Umbilical cord (tissue), 2 donors: Measurements from ENCODE around the gene FOXF2. TPM values are rescaled to one million over a fixed set of nuclear protein-coding genes. Genes with fewer than 3 reads are reported as not detected.

Experiments used
- DNase-seq: peaks from one replicate; pipeline ENCODE4 v3.0.0-alpha.2; 2015; ENCODE audit warnings: low spot score
- total RNA-seq: library from RNA; depleted of rRNA; stranded (reverse); fragments of >200 nt; gene quantifications from one replicate; pipeline ENCODE4 v1.2.3, GENCODE V29; 2014; ENCODE audit warnings: low replicate concordance; ENCODE audit not compliant: insufficient read depth

FOXF2 gene
- total RNA-seq, 1 donor from 2014 or later, result 0.96 TPM

DNA sequence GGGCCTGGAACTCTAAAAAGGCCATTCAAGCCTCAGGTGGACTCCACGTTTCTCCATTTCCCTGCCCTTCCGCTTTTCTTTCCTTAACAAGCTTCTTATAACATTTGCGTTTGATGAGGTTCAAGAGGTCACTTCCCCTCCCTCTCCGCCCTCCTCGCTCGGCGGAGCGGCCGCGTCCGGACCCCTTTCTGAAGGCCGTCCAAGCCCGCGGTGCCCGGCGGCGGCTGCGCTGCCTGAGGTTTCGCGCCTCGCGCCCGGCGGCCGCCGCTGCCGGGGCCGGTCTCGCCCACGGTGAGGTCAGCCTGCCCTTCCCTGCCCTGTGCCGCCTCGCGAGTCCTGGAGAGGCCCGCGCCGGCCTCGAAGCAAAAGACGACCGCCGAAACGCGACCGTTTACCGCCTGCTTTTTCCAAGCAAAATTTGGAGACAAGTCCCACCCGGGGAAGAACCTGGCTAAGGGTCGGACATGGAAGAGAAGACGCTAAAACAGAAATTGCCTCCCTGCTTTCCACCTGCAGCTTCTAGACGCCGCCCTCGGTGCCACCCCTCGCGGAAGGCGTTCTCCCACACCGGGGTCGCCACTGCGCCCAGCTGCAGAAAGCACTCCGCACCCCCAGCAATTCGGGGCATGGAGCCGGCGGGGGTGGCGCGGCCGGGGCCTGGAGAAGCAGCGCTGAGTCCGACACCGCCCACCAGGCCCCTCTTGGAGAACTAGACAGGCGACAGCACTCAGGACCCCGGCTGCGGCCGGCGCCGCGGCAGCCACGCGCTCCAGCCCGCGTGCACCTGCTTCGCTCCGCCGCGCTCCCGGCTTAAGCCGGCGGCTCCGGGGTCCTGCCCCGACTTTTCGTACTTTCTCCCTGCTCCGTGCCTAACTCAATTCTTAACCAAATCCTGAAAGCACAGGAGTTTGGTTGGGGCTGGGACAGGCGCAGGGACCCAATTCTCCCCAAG, 11.0 kb upstream of the FOXF2 start:
- no peak for DNase-seq

DNA sequence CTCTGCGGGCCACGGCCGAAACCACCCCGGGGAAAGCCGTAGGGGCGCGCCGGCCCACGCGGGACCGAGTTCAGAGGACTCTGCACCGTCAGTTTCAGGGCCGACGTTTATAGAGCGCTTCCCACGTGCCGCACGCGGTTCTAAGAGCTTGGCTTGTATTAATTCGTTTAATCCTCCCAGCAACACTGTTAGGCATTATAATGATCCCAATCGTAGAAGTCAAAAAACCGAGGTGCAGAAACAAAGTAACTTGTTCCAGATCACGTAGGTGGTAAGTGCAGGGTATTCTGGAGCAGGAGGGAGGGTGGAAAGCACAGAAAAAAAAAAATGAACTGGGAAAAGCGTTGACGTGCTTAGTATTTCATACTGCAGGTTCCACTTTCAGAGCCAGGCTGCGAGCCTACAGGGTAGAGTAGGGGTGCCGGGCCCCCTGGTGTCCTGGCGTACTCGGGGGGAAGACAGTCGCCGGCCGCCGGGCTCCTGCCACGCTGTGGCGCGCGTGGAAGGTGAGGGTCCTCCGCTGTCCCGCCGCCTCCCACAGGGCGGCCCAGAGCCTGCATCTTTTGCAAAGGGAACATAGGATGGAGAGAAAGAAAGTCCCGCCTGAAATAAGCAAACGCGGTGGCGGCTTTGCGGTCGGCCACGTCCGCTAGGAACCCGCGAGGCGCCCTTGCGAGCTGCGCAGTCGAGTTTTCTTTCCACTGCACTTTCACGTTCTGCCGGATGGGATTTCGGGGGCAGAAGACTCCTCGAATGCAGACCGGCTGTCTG, 10.2 kb upstream of the FOXF2 start:
- no peak for DNase-seq

DNA sequence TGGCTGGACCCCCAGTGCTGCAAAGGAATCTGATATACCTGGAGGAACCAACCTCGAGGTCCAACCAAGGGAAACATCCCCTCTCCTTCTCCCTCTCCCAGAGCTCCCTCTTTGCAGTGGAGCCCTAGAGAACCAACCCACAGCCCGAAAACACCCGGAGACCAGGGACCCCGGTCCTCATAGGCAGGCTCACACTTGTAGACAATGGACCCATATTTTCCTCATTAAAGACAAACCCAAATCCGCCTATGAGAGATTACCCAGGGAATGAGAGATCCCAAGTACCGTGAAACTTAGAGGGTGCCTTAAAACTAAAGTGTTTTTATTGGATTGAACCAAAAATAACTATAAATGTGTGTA, 9.6 kb upstream of the FOXF2 start:
- DNase-seq, result no peak

DNA sequence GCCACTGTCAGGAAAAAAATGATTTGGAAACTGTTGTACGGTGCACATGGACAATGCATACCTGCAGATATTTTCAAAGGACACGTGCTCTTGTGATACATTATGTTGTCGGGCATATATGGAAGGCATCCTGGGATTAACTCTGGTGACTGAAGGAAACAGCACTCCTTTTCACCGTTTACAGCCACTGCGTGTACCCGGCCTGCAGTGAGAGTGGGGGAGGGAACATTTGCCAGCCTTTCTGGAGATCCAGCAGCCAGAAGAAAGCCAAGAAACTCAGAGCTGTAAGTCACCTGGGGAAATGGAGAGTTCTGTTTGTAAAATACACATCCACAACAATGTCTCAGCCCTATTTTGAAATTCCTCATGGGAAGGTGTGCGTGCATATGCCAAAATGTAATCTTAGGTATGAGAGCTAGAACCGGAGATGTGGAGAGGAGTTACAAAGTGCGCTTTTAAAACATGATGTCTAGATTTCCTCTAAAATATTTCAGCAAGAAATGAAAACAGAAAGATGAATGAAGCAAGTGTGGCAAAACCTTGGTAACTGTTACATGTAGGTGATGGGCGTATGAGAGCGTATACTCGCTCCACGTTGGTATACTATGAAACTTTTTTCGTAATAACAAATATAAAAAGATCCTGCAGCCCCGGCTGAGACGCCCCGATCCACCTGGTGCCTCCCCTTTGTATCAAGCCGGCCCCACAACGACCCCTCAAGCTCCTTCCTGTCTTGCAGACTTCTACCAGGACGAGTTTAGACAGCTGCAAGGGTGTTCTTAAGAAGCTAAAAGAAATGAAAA, 8.6 kb upstream of the FOXF2 start:
- no peak for DNase-seq

DNA sequence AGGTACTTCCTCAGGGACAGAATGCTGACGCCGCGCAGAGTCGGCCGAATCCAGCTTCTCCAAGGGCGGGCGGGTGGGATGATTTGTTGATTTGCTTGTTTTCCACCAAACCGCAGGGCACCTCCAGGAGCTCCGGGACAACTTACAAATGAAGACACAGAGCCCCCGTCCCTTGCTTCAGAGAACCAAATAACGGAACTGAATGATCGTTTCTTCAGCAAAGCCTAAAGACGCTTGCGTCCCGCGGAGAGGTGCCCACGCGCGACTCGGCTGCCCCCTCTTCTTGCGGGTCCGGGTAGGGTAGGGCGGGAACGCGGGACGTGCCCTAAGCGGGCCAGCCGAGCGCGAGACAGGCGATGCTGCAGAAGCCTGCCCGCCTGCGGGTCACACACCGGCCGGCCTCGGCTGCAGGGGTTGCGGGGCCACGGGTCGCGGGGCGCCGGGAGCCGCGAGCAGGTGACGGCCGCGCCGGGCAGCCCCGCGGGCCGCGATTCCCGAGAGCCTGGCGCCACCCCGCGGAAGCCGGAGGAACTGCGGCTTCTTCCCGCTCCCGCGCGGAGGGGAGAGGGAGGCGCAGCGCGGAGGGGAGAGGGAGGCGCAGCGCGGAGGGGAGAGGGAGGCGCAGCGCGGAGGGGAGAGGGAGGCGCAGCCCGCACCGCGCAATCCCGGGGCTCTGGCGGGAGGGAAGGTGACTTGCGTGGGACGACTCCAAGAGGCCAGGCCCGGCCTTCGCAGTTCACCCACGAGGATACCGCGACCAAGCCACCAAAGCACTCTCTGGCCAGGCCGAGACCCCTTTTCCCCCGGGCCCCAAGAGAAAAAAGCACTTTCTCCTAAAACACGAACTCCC, 7.7 kb upstream of the FOXF2 start:
- DNase-seq, result no peak

DNA sequence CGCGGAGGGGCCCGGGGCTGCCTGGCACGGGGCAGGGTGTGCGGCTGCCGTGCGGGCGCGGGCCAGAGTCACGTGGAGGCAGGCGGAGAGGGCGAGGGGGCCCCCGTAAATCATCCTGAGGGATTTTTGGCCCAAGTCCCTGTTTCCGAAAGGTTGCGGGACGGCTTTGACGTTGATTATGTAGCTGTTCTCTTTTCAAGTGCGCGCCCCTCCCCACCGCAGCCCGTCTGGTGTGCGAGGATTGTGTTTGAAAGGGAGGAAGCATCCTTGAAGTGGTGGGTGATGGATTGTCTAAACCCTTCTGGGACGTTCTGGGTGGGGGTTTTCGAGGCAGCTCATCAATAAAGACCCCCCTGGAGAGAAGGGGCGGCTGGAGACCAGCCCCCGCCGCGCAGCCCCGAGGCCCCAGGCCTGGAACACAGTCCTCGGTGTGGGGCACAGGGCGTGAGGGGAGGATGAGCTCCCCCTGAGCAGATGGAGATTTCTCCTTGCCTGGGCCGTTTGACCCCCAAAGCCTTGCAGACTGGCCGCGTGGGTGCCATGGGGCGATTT, 7.0 kb upstream of the FOXF2 start:
- DNase-seq, result no peak

DNA sequence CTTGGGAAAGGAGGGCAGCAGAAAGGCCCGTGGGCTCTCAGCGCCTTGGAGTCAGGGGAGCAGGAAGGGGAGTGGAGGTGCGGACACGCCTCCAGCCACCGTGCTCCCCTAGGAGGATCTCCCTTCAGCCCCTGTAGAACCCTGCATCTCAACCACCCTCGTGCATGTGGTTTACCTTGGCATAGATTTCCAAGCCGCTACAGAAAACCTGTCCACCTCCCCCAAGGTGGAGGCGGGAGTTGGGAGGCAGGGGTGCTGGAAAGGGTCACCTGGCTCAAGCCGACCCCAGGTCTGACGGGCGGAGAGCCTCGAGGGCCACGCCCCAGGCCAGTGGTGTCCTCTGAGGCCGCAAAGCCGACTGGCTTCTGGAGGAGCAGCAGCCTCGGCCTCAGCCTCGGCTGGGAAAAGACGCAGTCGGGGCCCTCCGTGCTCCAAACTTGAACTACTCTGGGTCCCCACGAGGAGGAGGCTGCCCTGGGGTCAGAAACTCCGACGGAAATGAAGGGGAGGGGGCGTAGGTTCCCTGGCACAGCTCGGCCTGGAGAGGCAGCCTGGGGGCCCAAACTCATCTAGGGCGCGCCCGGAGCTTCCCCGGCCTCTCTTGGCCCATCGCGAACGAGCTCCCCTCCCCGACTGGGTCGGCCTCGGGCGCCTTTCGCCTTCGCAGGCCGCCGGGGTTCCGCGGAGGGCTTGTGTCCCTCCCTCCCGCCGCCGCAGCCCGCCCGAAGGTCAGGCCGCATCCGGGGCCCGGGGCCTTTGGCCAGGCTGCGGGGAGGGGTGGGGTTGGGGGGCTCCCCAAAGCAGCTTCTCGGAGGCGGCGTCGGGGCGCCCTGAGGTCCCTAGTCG, 6.3 kb upstream of the FOXF2 start:
- no peak for DNase-seq

DNA sequence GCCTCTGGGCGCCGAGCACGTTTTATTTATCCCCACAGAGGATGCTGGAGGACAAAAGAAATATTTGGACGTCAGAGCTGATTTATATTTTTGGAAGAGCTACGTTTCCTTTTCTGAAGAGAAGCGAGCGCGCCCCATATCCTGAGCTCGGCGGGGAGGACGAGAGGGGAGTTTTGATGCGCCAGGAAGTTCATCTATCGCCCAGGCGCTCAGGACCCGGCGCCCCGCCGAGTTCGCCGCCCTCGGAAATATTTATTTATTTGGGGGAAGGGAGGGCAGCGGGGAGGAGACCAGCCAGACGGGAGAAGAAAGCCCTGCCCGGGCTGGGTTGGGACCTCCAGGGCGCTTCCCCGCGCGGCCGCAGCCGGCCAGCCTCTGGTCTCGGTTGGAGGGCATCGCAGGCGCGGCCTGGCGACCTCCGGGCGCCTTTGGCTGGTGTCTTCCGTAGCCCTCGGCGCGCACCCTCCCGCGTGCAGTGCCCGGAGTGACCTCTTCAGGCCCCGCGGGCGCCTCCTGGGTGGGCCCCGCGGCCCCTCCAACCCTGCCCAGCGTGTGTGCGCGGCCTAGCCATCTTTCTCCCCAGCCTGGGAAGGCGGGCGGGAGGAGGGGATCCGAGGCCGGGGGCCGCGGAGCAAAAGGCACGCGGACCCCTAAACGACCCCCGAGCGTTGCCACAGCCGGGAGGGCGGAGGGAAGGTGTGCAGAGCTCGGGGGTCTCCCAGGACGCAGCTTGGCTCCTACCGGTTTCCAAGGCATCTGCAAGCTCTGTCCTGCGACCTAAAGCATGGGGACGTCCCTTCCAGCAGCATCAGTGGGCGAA, 5.4 kb upstream of the FOXF2 start:
- no peak for DNase-seq

DNA sequence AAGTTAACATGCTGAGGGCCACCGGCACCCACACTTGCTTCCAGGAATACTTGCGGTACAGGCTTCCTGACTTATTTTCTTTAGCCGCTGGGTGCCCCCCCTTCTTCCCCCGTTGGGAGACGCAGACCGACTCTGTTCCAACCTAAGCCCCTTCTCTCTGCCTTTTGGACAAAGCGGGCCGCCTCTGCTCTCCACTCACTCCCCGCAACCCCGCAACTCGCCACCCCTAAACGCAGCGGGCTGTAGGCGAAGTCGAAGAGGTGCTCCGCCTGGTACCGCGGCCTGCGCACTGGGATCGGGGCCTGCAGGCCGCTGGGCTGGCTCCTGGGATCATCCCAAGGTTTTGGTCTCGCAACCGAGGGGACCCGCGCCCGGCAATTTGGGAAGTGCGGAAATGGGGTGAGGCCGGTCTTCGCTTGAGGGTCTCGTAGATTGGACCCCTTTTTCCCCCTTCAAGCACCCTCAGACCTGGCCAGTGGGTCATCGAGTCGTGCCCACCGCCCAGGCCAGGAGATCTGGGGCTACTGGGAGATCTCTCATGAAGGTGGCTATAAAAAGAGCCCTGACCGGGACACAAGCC, 4.7 kb upstream of the FOXF2 start:
- DNase-seq, result no peak

DNA sequence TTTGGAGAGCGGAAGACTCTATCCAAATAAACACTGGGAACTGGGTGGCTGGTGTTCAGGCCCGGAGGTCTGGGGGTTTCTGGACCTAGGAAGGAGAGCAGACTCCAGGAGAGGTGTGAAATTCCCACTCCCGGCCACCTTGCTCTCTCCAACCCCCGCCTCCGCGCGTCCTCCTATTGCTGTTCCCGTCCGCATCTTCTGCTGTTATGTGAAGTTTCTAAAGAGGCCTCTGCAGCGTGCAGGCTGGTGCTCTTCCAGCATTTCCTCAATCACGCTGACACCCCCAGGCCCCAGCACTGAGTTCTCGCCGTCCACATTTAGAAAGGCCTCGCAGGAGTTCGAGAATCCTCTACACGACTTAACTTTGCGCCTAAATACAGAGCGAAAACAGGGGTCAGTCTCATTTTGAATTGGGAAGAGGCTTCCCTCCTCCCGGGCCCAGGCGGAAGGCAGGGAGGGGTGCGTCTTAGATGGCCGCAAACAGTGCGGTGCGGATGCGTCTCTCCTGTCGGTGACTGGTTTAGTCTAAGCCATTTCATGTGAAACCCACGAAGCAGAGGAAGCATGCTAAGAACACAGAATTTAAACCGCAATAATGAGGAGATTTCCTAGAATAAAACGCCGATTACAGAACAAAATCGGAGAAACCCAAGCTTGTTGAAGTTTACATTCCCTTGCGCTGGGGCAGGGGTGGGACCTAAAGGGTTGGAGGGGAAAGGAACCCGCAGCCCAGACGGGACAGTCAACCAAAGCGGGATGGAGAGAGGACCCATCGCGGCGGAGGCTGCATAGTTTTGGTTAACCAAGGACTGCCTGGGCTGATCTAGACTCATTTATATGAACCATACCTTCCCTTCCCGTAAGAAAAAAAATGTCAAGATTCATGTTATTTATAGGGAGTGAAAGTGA, 4.0 kb upstream of the FOXF2 start:
- DNase-seq, result no peak

DNA sequence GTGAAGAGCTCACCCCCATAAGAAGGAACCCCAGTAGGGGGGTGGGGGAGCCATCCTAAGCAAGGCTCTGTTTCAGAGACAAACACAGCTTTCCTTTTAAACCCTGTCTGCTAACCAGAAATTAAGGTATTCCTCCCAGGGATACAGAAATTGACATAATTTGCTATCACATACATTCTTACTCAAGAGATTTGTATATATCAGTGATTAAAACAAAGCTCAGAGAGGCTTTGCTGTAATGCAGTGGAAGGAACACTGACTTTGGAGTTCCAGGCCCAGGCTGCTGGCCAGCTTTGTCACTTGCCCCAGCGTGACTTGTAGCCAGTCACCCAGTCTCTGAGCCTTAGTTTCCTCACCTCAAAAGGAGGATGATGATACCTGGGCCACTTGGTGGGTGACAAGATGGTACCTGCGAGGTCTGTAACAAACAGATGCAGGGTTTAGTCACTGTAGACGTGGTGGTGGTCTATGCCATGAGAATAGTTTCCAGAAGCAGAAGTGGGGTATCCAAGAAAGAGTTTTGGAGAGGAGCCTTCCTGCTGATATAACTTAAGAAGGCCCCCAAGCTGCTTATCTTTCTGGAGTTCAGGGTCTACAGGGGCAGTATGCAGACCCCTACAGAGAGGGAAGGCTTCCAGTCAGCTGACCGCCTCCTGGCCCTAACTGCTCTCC, 3.2 kb upstream of the FOXF2 start:
- no peak for DNase-seq

DNA sequence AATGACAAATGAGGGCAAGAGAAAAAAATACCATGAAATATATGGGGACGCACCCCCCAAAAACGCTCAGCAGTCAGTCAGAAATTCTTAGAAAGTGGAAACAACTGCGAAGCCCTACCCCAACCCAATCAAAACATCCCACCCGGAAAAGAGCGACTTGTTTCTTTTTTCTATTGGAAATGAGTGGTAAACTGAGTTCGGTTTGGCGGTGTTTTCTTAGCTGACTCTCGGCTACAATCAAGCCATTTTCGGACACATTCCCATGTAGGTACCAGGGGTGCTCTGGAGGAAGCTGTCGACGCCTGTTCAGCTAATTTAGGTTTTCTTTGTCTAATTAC, 1.9 kb upstream of the FOXF2 start:
- no peak for DNase-seq

DNA sequence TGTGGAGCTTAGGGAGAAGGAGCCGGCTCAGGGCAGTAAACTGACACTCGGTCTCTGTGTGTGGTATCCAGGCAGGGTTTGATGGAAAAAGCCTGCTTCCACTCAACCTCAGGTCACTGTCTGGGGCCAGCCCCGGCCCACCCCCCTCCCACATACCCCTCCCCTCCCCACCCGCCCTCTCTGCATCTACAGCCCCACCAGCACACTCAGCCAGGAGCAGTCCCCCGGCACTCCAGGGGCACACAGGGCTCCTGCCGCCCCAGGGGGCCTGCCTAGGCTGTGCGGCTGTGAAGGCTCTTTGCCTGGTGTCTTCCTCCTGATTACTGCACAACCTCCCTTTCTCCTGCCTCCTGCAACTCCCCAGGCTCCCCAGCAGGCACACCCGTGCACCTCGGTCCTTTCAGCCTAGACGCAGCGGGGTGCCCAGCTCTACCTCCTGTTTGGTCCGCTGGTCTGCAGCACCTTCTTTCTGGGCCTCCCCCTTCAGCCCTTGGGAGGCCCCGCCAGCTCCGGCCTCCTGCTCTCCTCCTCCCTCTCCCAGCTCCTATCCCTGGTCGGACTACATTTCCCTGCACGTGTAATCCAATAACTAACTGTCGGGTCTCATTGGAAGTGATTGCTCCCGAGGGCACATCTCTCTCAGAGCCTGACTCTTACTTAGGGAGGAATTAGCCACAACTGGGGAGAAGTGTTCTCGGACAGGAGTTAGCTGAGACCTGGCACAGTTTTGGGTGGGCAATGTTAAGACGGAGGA, 1.3 kb upstream of the FOXF2 start:
- DNase-seq, result no peak

DNA sequence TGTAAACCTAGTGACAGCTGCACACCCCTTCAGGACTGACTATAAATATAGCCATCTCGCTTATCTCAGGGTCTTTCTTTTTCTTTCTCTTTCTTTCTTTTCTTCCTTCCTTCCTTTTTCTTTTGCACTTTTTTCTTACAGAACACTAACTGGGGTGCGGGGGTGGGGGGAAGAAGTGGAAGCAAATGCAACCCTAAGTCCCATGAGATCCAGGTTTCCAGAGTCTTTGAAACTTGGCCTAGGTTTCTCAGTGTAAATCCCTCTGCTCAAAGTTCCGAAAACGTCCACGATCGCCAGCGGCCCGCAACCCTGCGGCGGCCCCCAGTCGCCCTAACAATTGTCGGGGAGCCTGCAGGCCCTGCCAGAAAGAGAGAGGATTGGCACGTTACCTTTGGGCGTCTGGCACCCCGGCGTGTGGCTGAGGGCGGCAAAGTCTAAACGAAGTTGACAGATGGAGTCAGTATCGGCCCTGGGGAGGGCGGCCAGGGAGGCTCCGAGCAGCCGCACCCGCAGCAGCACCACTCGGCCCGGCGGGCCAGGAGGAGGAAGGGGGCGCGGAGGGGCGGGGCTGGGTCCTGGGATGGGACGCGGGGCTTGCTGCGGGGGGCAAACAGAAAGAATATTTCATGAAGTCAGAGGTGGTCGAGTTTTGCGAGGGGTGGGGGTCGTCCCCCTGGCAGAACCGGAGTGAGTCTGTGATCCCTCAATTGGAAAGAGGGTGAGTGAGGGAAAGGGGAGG, 577 bp upstream of the FOXF2 start:
- no peak for DNase-seq

DNA sequence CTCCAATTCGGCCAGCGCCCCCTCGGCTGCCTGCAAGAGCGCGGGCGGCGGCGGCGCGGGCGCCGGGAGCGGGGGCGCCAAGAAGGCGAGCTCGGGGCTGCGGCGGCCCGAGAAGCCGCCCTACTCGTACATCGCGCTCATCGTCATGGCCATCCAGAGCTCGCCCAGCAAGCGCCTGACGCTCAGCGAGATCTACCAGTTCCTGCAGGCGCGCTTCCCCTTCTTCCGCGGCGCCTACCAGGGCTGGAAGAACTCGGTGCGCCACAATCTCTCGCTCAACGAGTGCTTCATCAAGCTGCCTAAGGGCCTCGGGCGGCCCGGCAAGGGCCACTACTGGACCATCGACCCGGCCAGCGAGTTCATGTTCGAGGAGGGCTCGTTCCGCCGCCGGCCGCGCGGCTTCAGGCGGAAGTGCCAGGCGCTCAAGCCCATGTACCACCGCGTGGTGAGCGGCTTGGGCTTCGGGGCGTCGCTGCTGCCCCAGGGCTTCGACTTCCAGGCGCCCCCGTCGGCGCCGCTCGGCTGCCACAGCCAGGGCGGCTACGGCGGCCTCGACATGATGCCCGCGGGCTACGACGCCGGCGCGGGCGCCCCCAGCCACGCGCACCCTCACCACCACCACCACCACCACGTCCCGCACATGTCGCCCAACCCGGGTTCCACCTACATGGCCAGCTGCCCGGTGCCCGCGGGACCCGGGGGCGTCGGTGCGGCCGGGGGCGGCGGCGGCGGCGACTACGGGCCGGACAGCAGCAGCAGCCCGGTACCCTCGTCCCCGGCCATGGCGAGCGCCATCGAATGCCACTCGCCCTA, 963 bp downstream of the FOXF2 start:
- DNase-seq, result peak; percentile 57
